Lower leg skin (tissue), 3 donors: ENCODE data around the gene C9orf78.

Experiments used
- CTCF ChIP-seq, 3 donors: fragments of 450-650 bp; IDR thresholded peaks; one replicate each; pipeline ENCODE4 v1.5.1; 2016; ENCODE audit warnings: antibody characterized with exemption in 3 of 3, mild to moderate bottlenecking in 3 of 3, moderate library complexity in 2 of 3
- POLR2A ChIP-seq, 2 donors: fragments of 450-650 bp; IDR thresholded peaks; one replicate each; pipeline ENCODE4 v1.6.1; 2016 to 2017; ENCODE audit warnings: antibody characterized with exemption in 2 of 2, mild to moderate bottlenecking in 1 of 2, moderate library complexity in 1 of 2

GRCh38 chr9:129803676-129804060 is 31.4 kb downstream of the C9orf78 start:
- TF ChIP-seq CTCF (IDR thresholded peaks at IDR 0.05), result no peak
- no peak for TF ChIP-seq POLR2A (IDR thresholded peaks at IDR 0.05)
